Left lobe of liver (tissue), 2 donors: Measurements from ENCODE around the gene UGP2. TPM values are rescaled to one million over a fixed set of nuclear protein-coding genes. Genes with fewer than 3 reads are reported as not detected.

Source experiments
- ATAC-seq: fragments of 200-7000 bp; cut with Tn5 transposase; one replicate; pipeline ENCODE4 v1.9.1; 2020; ENCODE audit warnings: mild to moderate bottlenecking, moderate library complexity
- DNase-seq: peaks from one replicate; pipeline ENCODE4 v3.0.0-alpha.2; 2020; ENCODE audit warnings: low spot score
- total RNA-seq: library from RNA; stranded (reverse); gene quantifications from one replicate; pipeline ENCODE4 v1.2.1, GENCODE V29; 2021
- donor health status: DM: no; HTN: no; CAD: no; lungs with moderate emphysema.
- donor health status: DM: no; HTN: yes; CAD: no.

UGP2 gene
- total RNA-seq, 1 donor from 2014 or later: 303 TPM

GRCh38 chr2:63863707-63864106 is 22.0 kb downstream of the UGP2 start:
- no peak for ATAC-seq
- no peak for DNase-seq

DNA sequence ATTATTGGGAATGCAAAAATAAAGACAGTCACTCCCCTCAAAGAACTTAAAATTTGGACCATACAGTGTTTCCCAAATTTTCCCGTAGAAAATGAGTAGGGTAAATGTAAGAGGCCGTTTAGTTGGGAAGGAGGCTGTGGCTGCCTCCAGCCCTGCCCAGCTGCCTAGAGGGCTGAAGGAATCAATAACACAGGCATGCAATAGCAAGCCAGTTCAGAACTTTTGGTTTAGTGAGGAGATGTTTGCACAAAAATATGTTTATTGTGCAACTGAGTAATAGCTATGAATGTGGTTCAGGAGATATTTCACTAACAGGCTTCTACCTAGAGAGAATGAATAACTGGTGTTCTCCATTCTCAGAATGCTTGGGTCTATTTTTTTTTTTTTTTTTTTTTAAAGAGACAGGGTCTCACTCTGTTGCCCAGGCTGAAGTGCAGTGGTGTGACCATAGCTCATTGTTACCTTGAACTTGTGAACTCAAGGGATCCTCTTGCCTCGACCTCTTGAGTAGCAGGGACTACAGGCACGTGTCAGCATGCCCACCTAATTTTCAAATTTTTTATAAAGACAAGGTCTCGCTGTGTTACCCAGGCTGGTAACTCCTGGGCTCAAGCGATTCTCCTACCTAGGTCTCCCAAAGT is 23.6 kb downstream of the UGP2 start:
- DNase-seq (no peak), ATAC-seq (peak; percentile 70)

DNA sequence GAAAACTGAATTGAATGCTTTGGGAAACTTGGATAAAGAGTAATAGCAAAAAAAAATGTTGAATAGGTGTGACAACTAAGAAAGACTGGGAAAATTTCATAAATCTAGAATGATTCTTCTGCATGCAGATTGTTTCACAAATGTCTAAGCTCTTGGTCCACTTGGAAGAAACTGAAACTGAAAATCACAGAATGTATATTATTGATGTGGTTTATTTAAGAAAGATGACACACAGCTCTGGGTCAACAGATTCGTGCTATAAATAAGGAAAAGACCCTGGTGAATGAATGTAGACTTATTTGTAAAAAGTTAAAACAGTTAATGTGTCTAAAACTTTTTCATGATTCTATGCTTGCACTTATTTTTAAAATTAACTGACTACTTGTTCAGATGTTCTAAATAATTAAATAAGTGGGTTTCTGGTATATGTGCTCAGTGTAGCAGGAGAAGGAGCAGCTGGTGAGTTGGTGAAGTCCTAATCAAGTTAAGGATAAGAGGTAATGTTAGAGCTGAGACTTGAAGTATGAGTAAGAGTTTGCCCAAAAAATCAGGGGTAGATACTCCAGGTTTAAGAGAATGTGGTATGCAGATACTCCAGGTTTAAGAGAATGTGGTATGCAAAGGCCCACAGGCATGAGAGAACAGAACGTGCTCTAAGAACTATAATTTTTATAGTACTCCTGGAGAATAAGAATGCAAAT is 24.5 kb downstream of the UGP2 start:
- no peak for DNase-seq
- no peak for ATAC-seq

DNA sequence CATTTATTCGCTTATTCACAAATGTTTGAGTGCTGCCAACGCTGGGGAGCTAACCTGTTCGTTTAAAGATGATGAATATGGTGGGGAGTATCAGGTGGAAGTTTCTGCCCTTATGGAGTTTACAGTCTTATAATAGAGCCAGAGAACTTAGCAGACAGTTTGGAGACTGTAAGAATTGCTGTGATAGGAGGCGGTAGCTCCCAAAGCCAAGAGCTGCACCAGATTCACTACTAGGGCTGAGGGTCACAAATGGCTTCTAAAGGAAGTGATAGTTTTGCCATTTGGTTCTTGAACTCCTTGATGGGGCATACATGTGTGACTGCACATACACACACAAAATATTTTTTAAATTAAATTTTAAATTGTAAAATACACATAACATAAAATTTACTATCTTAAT is 29.0 kb downstream of the UGP2 start:
- DNase-seq (no peak), ATAC-seq (peak; percentile 9)

- no peak for DNase-seq
- peak; percentile 17 for ATAC-seq
Measured at GRCh38 chr2:63871864-63872263, 30.2 kb downstream of the UGP2 start.

- DNase-seq (no peak), ATAC-seq (no peak)
Measured at GRCh38 chr2:63872571-63873328, 31.1 kb downstream of the UGP2 start.

GRCh38 chr2:63874204-63875130 is 32.8 kb downstream of the UGP2 start:
- DNase-seq (no peak), ATAC-seq (no peak)

DNA sequence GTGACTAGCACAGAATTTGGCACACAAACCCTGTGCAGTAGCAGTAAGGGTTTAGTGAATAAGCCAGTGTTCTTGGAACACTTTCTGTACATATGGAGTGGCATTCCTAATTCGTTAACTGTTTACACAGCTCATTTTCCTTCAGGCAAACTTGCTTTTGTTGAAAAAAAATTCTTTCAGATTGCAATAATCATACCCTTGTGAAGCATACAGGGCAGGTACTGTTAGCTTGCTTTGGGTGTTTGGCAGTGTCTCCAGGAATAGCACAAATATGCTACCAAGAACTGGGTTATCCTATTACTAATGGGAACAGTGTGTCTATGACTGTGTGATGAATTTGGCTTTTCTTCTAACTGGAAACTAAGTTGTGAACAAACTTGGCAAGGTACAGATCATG is 33.4 kb downstream of the UGP2 start:
- DNase-seq (no peak), ATAC-seq (no peak)

DNA sequence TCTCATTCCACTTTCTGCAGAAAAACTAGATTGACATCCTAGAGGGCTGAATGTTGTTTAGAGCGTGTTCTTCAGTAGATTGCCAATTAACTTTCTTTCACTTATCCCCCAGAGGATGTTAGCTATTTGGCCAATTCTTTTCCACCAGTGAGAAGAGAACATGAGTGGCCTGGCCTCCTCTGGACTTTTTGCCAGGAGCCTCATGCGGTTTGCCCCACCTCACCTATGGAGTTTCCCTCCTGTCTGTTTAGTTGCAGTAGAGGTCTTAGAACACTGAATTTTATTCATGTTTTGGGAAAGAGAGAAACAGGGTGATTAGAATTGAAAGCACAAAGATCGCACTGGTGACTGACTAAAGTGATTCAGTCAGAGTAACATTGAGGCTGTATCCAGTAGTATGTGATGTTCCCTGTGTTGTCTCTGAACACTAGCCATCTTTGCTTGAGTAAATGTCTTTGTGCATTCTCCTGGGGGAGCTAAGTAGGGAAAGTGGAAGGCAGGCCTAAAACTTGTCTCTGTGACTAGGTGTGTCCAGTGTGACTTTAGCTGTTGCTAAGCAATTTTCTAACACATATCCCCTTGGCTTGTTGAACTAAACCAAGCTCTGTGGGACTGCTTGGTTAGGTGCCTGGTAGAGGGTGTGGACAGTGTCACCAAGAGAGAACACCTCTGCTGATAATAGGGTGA is 34.0 kb downstream of the UGP2 start:
- no peak for DNase-seq
- ATAC-seq: peak; percentile 8

DNA sequence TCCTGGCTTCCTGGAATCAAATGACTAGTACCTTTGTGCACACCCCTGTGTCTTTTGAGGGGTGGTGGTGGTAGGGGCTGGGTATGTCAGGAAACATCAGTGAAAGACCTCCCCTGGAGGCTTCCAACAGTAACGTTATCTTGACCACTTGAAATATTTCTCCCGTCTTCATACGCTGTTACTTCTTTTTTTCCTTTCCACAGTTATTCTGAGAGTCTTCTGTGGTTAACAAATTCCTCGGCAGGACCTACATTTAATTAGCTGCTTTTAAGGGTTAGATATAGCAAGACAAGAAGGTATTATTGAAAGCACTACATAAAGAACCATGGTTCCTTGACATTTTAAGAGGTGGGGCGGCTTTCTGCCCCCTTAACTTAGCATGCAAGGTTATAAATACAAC is 34.6 kb downstream of the UGP2 start:
- ATAC-seq: no peak
- no peak for DNase-seq

GRCh38 chr2:63878486-63878885 is 36.8 kb downstream of the UGP2 start:
- ATAC-seq: no peak
- no peak for DNase-seq

DNA sequence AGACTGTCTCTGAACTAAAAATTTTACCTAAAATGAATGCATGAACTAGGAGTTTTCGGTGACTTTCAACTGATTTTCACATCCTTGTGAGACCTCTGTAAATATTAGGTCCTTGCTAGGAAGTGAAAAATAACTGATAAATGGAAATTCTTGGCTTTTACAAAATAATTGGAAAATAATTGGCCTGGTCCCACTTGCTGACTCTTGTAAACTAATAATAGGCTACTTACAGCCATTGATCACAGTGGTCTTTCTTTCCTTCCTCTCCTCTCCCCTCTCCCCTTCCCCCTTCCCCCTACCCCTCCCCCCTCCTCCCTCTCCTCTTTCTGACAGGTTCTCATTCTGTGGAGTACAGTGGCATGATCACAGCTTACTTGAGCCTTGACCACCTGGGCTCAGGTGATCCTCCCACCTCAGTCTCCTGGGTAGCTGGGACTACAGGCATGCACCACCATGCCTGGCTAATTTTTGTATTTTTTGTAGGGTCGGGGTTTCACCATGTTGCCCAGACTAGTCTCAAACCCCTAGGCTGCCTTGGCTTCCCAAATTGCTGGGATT is 38.3 kb downstream of the UGP2 start:
- no peak for DNase-seq
- no peak for ATAC-seq

DNA sequence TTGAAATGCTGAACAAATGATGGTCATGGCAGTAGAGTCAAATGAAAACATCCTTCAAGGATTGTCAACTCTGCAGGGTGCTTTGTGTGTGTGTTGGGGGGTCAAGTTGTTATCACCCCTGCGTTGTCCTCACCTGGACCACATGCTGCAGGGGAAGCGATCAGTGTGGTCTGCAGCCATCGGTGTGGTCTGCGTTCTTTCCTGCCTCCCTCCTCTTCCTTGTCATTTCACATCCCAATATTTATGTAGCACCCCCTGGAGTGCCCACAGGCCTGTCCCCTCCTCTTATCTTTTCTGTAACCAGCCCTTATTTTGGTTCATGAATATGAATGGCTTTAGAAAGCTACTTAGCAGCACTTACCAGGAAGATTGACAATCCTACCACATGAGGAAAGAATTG is 38.9 kb downstream of the UGP2 start:
- no peak for DNase-seq
- ATAC-seq: no peak

GRCh38 chr2:63881205-63881604 is 39.5 kb downstream of the UGP2 start:
- ATAC-seq (no peak), DNase-seq (no peak)

DNA sequence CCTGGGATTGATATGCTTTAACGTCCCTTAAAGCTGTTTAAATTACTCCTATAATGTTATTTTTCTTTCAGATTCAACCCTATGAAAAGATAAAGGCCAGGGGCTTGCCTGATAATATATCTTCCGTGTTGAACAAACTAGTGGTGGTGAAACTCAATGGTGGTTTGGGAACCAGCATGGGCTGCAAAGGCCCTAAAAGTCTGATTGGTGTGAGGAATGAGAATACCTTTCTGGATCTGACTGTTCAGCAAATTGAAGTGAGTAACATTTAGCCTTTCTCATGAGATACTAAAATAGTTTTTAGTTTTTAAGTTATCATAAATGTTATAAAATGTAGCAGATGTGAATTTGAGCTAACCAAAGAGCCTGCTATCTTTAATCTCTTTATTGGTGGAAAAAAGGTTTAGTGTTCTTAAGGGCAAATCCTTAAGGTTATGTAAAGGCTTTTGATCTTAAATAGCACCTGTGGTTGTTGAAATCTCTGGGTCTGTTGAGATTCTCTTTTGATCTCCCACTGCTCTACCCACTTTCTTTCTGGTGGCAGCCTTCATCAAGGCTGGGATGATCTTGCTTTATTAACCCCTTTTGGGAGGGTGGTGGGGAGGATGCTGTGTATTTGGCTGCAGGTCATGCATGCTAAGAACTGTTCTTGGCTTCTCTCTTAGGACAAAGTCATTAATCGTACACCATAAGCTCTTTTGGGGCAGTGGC is 40.9 kb downstream of the UGP2 start:
- DNase-seq: no peak
- ATAC-seq: no peak

GRCh38 chr2:63886445-63886844 is 44.7 kb downstream of the UGP2 start:
- DNase-seq (no peak), ATAC-seq (no peak)

DNA sequence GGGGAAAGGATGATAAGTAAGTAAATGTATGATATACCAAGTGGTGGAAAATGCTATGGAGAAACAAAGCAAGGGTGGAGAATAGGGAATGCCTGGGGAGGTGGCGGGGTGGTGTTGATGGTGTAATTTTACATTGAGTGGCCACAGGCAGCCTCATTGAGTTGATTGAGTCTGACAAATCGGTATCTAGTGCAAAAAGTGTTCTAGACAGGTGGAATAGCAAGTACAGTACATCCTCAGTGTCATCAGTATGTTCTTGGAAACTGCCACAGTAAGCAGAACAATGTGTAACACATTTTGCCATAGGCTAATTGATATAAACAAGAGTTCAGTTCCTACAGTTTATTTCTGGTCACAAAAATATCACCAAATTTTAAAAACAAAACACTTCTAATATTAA is 46.4 kb downstream of the UGP2 start:
- ATAC-seq: peak; percentile 9
- no peak for DNase-seq

GRCh38 chr2:63888490-63889402 is 47.0 kb downstream of the UGP2 start:
- DNase-seq: peak; percentile 51
- peak; percentile 83 for ATAC-seq
